Ishikawa (cell line): ENCODE data around the gene FTH1.

ENCODE experiments used
- CEBPB ChIP-seq: IDR thresholded peaks from 2 replicates; pipeline ENCODE4 v1.6.1; 2012
- CREB1 ChIP-seq: IDR thresholded peaks from 2 replicates; pipeline ENCODE4 v1.6.1; 2012; ENCODE audit warnings: low read depth
- EGR1 ChIP-seq: IDR thresholded peaks from 2 replicates; pipeline ENCODE4 v1.6.1; 2012
- EP300 ChIP-seq: IDR thresholded peaks from 2 replicates; pipeline ENCODE4 v1.6.1; 2012; ENCODE audit warnings: borderline replicate concordance
- FOXM1 ChIP-seq: IDR thresholded peaks from 2 replicates; pipeline ENCODE4 v1.6.1; 2012; ENCODE audit warnings: low read depth, borderline replicate concordance
- MAX ChIP-seq: IDR thresholded peaks from 2 replicates; pipeline ENCODE4 v1.6.1; 2012
- NFIC ChIP-seq: IDR thresholded peaks from 2 replicates; pipeline ENCODE4 v1.6.1; 2012
- RAD21 ChIP-seq: IDR thresholded peaks from 2 replicates; pipeline ENCODE4 v1.6.1; 2012; ENCODE audit warnings: low read depth
- REST ChIP-seq: IDR thresholded peaks from 2 replicates; pipeline ENCODE4 v1.6.1; 2012; ENCODE audit warnings: low read depth, mild to moderate bottlenecking
- TAF1 ChIP-seq: IDR thresholded peaks from 2 replicates; pipeline ENCODE4 v1.6.1; 2012; ENCODE audit warnings: low read depth, mild to moderate bottlenecking
- TCF12 ChIP-seq: IDR thresholded peaks from 2 replicates; pipeline ENCODE4 v1.6.1; 2012; ENCODE audit warnings: low read depth
- TEAD4 ChIP-seq: IDR thresholded peaks from 2 replicates; pipeline ENCODE4 v1.6.1; 2012
- USF1 ChIP-seq: IDR thresholded peaks from 2 replicates; pipeline ENCODE4 v1.6.1; 2012
- YY1 ChIP-seq: IDR thresholded peaks from 2 replicates; pipeline ENCODE4 v1.6.1; 2012; ENCODE audit warnings: low read depth
- ZBTB7A ChIP-seq: IDR thresholded peaks from 2 replicates; pipeline ENCODE4 v1.6.1; 2012; ENCODE audit warnings: low read depth

Gene FTH1

GRCh38 chr11:61914471-61915171, 52.8 kb downstream of the FTH1 start:
- no peak for TF ChIP-seq YY1
- TF ChIP-seq USF1: no peak
- TF ChIP-seq CEBPB: no peak
- TF ChIP-seq ZBTB7A: no peak
- no peak for TF ChIP-seq FOXM1
- no peak for TF ChIP-seq TAF1
- no peak for TF ChIP-seq CREB1
- no peak for TF ChIP-seq RAD21
- no peak for TF ChIP-seq EP300
- no peak for TF ChIP-seq TCF12
- no peak for TF ChIP-seq NFIC
- TF ChIP-seq TEAD4: no peak
- TF ChIP-seq EGR1: no peak
- TF ChIP-seq REST: no peak
- no peak for TF ChIP-seq MAX
